ENCODE results near the gene FLRT1.

GRCh38 chr11:64038500-64038899 is 2.8 kb downstream of the FLRT1 start:
- TF ChIP-seq RAD21 (CRISPR knock-in tag; IDR thresholded peaks at IDR 0.05) (no peak), PHF20 (CRISPR knock-in tag; IDR thresholded peaks at IDR 0.05) (no peak), ZNF557 (CRISPR knock-in tag; IDR thresholded peaks at IDR 0.05) (no peak), ETV5 (CRISPR knock-in tag; IDR thresholded peaks at IDR 0.05; ENCODE audit: borderline replicate concordance) (no peak), POLR2AphosphoS5 (IDR thresholded peaks at IDR 0.05; ENCODE audit: low read depth, low read length) (no peak), KLF16 (CRISPR knock-in tag; IDR thresholded peaks at IDR 0.05) (no peak), GABPA (IDR thresholded peaks at IDR 0.05; ENCODE audit: low read depth, low read length) (no peak), GABPA (CRISPR knock-in tag; IDR thresholded peaks at IDR 0.05; ENCODE audit: low read depth) (no peak), MAZ (IDR thresholded peaks at IDR 0.05; ENCODE audit: borderline replicate concordance, low read depth, low read length) (no peak), MAZ (CRISPR knock-in tag; IDR thresholded peaks at IDR 0.05; ENCODE audit: low read depth) (no peak), SETDB1 (CRISPR knock-in tag; IDR thresholded peaks at IDR 0.05; ENCODE audit: borderline replicate concordance) (no peak), ZNF549 (CRISPR knock-in tag; IDR thresholded peaks at IDR 0.05) (no peak), MZF1 (CRISPR knock-in tag; IDR thresholded peaks at IDR 0.05; ENCODE audit: borderline replicate concordance) (no peak), ZNF10 (CRISPR knock-in tag; IDR thresholded peaks at IDR 0.05; ENCODE audit: borderline replicate concordance, low read depth) (no peak), ZNF24 (IDR thresholded peaks at IDR 0.05) (no peak)
